Effector CD4-positive, alpha-beta T cell (primary cell): ENCODE measurements around the gene ZNF185.
A peak's percentile ranks its signal among the peaks of the same experiment; 100 is the strongest.
"Not testable (repeated sequence)": the region's sequence is repeated elsewhere in the genome, so short reads cannot be mapped to it uniquely, and the experiment has no call there.

Experiments used
- DNase-seq: peaks from one replicate; pipeline ENCODE4 v3.0.0-alpha.2; 2020

ZNF185 gene

GRCh38 chrX:152895724-152896420 is 2.0 kb upstream of the ZNF185 start:
- no peak for DNase-seq

GRCh38 chrX:152896450-152896849 is 1.4 kb upstream of the ZNF185 start:
- no peak for DNase-seq

GRCh38 chrX:152898442-152898841 is 575 bp downstream of the ZNF185 start:
- no peak for DNase-seq

- no peak for DNase-seq
Measured at GRCh38 chrX:152899111-152899873, 1.4 kb downstream of the ZNF185 start.

- DNase-seq = no peak
Measured at GRCh38 chrX:152899874-152900719, 2.2 kb downstream of the ZNF185 start.

GRCh38 chrX:152900937-152901445 is 3.1 kb downstream of the ZNF185 start:
- no peak for DNase-seq

- DNase-seq = no peak
Measured at GRCh38 chrX:152901816-152902501, 4.1 kb downstream of the ZNF185 start.

GRCh38 chrX:152902502-152902820 is 4.6 kb downstream of the ZNF185 start:
- DNase-seq = no peak

- DNase-seq = no peak
Measured at GRCh38 chrX:152903589-152903988, 5.7 kb downstream of the ZNF185 start.

- peak; percentile 21 for DNase-seq
Measured at GRCh38 chrX:152904151-152905080, 6.5 kb downstream of the ZNF185 start.

GRCh38 chrX:152905081-152905420 is 7.2 kb downstream of the ZNF185 start:
- no peak for DNase-seq

- DNase-seq = no peak
Measured at GRCh38 chrX:152907084-152907651, 9.3 kb downstream of the ZNF185 start.

GRCh38 chrX:152908486-152908885 is 10.6 kb downstream of the ZNF185 start:
- no peak for DNase-seq

- not testable (repeated sequence) for DNase-seq
Measured at GRCh38 chrX:152910018-152910417, 12.2 kb downstream of the ZNF185 start.

- no peak for DNase-seq
Measured at GRCh38 chrX:152912106-152912505, 14.2 kb downstream of the ZNF185 start.

- DNase-seq = no peak
Measured at GRCh38 chrX:152912641-152913040, 14.8 kb downstream of the ZNF185 start.

GRCh38 chrX:152913346-152913745 is 15.5 kb downstream of the ZNF185 start:
- no peak for DNase-seq

- DNase-seq = no peak
Measured at GRCh38 chrX:152913910-152914309, 16.0 kb downstream of the ZNF185 start.

GRCh38 chrX:152915541-152916241 is 17.8 kb downstream of the ZNF185 start:
- DNase-seq = no peak
